Ovary (tissue), 9 donors: Measurements from ENCODE around the gene GPC3. TPM values are rescaled to one million over a fixed set of nuclear protein-coding genes. Genes with fewer than 3 reads are reported as not detected.

Experiments used
- DNase-seq, 5 donors: peaks; one replicate each; pipeline ENCODE4 v3.0.0-alpha.2; 2019 to 2020
- H3K27ac ChIP-seq, 2 donors: fragments of 200-600 bp; one replicate each; pipeline versions ENCODE4 v1.5.1 to v1.8.0; 2019 to 2022
- H3K27me3 ChIP-seq: fragments of 200-600 bp; one replicate; pipeline ENCODE4 v1.8.0; 2022
- H3K36me3 ChIP-seq: fragments of 200-600 bp; sonication (generic); one replicate; pipeline ENCODE4 v1.5.1; 2019
- H3K4me1 ChIP-seq: one replicate; pipeline ENCODE4 v1.8.1; 2013; ENCODE audit warnings: mild to moderate bottlenecking, moderate library complexity; ENCODE audit not compliant: insufficient read depth
- H3K4me3 ChIP-seq: fragments of 200-600 bp; sonication (generic); one replicate; pipeline ENCODE4 v1.5.1; 2017
- H3K9me3 ChIP-seq, 2 donors: fragments of 200-600 bp in 1 of 2; sonication (generic) in 1 of 2; one replicate each; pipeline versions ENCODE4 v1.5.1 to v1.8.1; 2013 to 2019; ENCODE audit warnings: mild to moderate bottlenecking in 1 of 2, moderate library complexity in 1 of 2
- CTCF ChIP-seq, 3 donors: fragments of 450-650 bp in 2 of 3; fragments of 200-600 bp in 1 of 3; IDR thresholded peaks; one replicate each; pipeline versions ENCODE4 v1.5.1 to v1.8.0; 2016 to 2022; ENCODE audit warnings: antibody characterized with exemption in 3 of 3, mild to moderate bottlenecking in 1 of 3
- EP300 ChIP-seq: sonication (generic); formaldehyde crosslinking; IDR thresholded peaks from one replicate; pipeline ENCODE4 v1.6.1; 2017; ENCODE audit warnings: antibody characterized with exemption
- POLR2A ChIP-seq: fragments of 450-650 bp; IDR thresholded peaks from one replicate; pipeline ENCODE4 v1.6.1; 2017; ENCODE audit warnings: antibody characterized with exemption, mild to moderate bottlenecking, moderate library complexity
- WGBS, 3 donors: extraction: QIAGEN DNeasy Blood & Tissue Kit in 1 of 3; methylation state at CpG; one replicate each; pipeline versions ENCODE4 v1.1.5 to v1.1.7; 2013 to 2017; 5-methylcytosine and 5-hydroxymethylcytosine counted together
- intact Hi-C, 4 donors: fragments of 100-400 bp; cut with DNase I; formaldehyde crosslinking; loops; one replicate each; pipeline versions ENCODE4 v1.11.0 to v1.15.1; 2022 to 2023
- polyA plus RNA-seq, 2 donors: library from polyadenylated mRNA; stranded (reverse); fragments of 200-250 nt in 1 of 2; fragments of 350-450 nt in 1 of 2; fragmentation: Illumina TruSeq in 1 of 2; extraction: RNeasy Lipid Tissue Mini Kit (QIAGEN cat#74804) in 1 of 2; gene quantifications; one replicate each; pipeline ENCODE4 v1.2.3, GENCODE V29; 2013 to 2014
- total RNA-seq, 7 donors: library from RNA; depleted of rRNA in 2 of 7; stranded (reverse); fragments of >200 nt in 2 of 7; fragmentation: NEBNext Ultra II Directional in 3 of 7; extraction: Animal tissue kit (Norgen Biotek cat#: 25700) in 3 of 7; gene quantifications; one replicate each; pipeline versions ENCODE4 v1.1.0 to v1.2.4, GENCODE V29; 2016 to 2023
- donor health status: DM: no; HTN: no; CAD: no; lungs with moderate emphysema.
- donor health status: DM: no; HTN: no; CAD: no.
- donor health status: Bipolar disorder and iron deficiency.
- donor health status: DM: yes; HTN: yes; CAD: no.
- donor health status: DM: no; HTN: no; CAD: no.
- donor health status: DM: yes; HTN: yes; CAD: no.

The GPC3 gene
- total and polyA plus RNA-seq, 9 donors = 4.5 to 91.8 (median 12.1) TPM

GRCh38 chrX:133754657-133755056 is 230.7 kb downstream of the GPC3 start:
- Histone ChIP-seq H3K9me3 (no peaks in the 10 kb centered on the region), H3K27ac (no peak overlapping the region), H3K27me3 (no peaks in the 10 kb centered on the region), H3K4me3 (no peak overlapping the region), H3K36me3 (no peaks in the 10 kb centered on the region), H3K4me1 (no peaks in the 10 kb centered on the region)
- 56 to 71% (median 61%) methylated on average over 2 of the region's 2 CpGs for WGBS, 3 donors
- DNase-seq = no peak
- no peak for TF ChIP-seq CTCF (IDR thresholded peaks at IDR 0.05)
- intact Hi-C loops = no loop called here

GRCh38 chrX:133749951-133750350 is 235.4 kb downstream of the GPC3 start:
- TF ChIP-seq EP300 (no peak), POLR2A (no peak), CTCF (IDR thresholded peaks at IDR 0.05) (no peak)
- WGBS, 3 donors = 63 to 77% (median 67%) methylated on average over 4 of the region's 4 CpGs

GRCh38 chrX:133749370-133749769 is 236.0 kb downstream of the GPC3 start:
- intact Hi-C loops = no loop called here
- Histone ChIP-seq H3K36me3 (no peaks in the 10 kb centered on the region), H3K4me3 (no peak overlapping the region), H3K9me3 (no peaks in the 10 kb centered on the region), H3K27me3 (no peaks in the 10 kb centered on the region), H3K27ac (no peak overlapping the region), H3K4me1 (no peaks in the 10 kb centered on the region)
- DNase-seq = no peak
- TF ChIP-seq EP300 (no peak), CTCF (IDR thresholded peaks at IDR 0.05) (no peak)
- WGBS, 3 donors = 55 to 62% (median 59%) methylated on average over 4 of the region's 4 CpGs

More at GRCh38 chrX:133749951-133750350, 235.4 kb downstream of the GPC3 start:
- DNase-seq = no peak
- intact Hi-C loops = no loop called here
- no peaks in the 10 kb centered on the region for H3K27me3 ChIP-seq
- no peaks in the 10 kb centered on the region for H3K36me3 ChIP-seq
- H3K4me1 ChIP-seq = no peaks in the 10 kb centered on the region
- no peak overlapping the region for H3K4me3 ChIP-seq
- H3K27ac ChIP-seq = no peak overlapping the region
- no peaks in the 10 kb centered on the region for H3K9me3 ChIP-seq

- intact Hi-C loops = no loop called here
- H3K9me3 ChIP-seq = no peaks in the 10 kb centered on the region
- no peak for TF ChIP-seq EP300
- no peak for TF ChIP-seq CTCF (IDR thresholded peaks at IDR 0.05)
- TF ChIP-seq POLR2A = no peak
- H3K4me1 ChIP-seq = no peaks in the 10 kb centered on the region
- WGBS, 3 donors = 59 to 73% (median 70%) methylated on average over 2 of the region's 2 CpGs
- no peaks in the 10 kb centered on the region for H3K36me3 ChIP-seq
- H3K27ac ChIP-seq = no peak overlapping the region
- H3K4me3 ChIP-seq = no peak overlapping the region
- no peaks in the 10 kb centered on the region for H3K27me3 ChIP-seq
- no peak for DNase-seq
These were observed 238.2 kb downstream of the GPC3 start for GRCh38 chrX:133747196-133747595.

GRCh38 chrX:133746593-133746992 is 238.8 kb downstream of the GPC3 start:
- intact Hi-C loops = no loop called here
- DNase-seq = no peak
- 35 to 55% (median 50%) methylated on average over 1 of the region's 1 CpG for WGBS, 3 donors
- H3K4me1 ChIP-seq = no peaks in the 10 kb centered on the region
- H3K4me3 ChIP-seq = no peak overlapping the region
- H3K27ac ChIP-seq = no peak overlapping the region
- TF ChIP-seq CTCF (IDR thresholded peaks at IDR 0.05) (no peak), POLR2A (no peak), EP300 (no peak)
- no peaks in the 10 kb centered on the region for H3K27me3 ChIP-seq
- no peaks in the 10 kb centered on the region for H3K9me3 ChIP-seq
- H3K36me3 ChIP-seq = no peaks in the 10 kb centered on the region
